K562 (cell line): ENCODE results near the gene MICAL2. TPM values are rescaled to one million over a fixed set of nuclear protein-coding genes. Genes with fewer than 3 reads are reported as not detected.

ENCODE experiments used
- CCNT2 ChIP-seq: IDR thresholded peaks from 2 replicates; pipeline ENCODE4 v1.6.1; 2011; ENCODE audit warnings: borderline replicate concordance, low read depth, mild to moderate bottlenecking, moderate library complexity, mixed read lengths, low read length; ENCODE audit not compliant: insufficient read length; ENCODE audit errors: extremely low read depth
- CHD1 ChIP-seq: fragments of 200-600 bp; sonication (generic); IDR thresholded peaks from one replicate; pipeline ENCODE4 v1.6.1; 2012; ENCODE audit warnings: mild to moderate bottlenecking, moderate library complexity, low read length, inconsistent platforms
- ELK1 ChIP-seq: sonication (generic); formaldehyde crosslinking; IDR thresholded peaks from 2 replicates; pipeline ENCODE4 v1.8.1; 2022; ENCODE audit warnings: missing genetic modification reagents
- KAT8 ChIP-seq: fragments of 450-650 bp; IDR thresholded peaks from 2 replicates; pipeline ENCODE4 v1.6.1; 2016; ENCODE audit warnings: low read depth, mild to moderate bottlenecking
- LARP7 ChIP-seq: fragments of 450-650 bp; IDR thresholded peaks from 2 replicates; pipeline ENCODE4 v1.6.1; 2016
- MBD2 ChIP-seq: sonication (generic); IDR thresholded peaks from 2 replicates; pipeline ENCODE4 v1.6.1; 2016; ENCODE audit warnings: low read depth, borderline replicate concordance
- MCM5 ChIP-seq: fragments of 450-650 bp; IDR thresholded peaks from 2 replicates; pipeline ENCODE4 v1.6.1; 2016; ENCODE audit warnings: low read depth
- PCBP1 ChIP-seq: fragments of 200-400 bp; formaldehyde crosslinking; IDR thresholded peaks from 2 replicates; pipeline ENCODE4 v1.6.1; 2018; ENCODE audit warnings: mild to moderate bottlenecking, low read depth, low read length; ENCODE audit not compliant: poor library complexity, severe bottlenecking
- PKNOX1 ChIP-seq: fragments of 450-650 bp; IDR thresholded peaks from 2 replicates; pipeline ENCODE4 v1.6.1; 2016
- POLR2H ChIP-seq: IDR thresholded peaks from 2 replicates; pipeline ENCODE4 v1.6.1; 2016; ENCODE audit warnings: missing genetic modification characterization, low read depth, mild to moderate bottlenecking, control low read depth, missing compliant biosample characterization, moderate library complexity
- SMARCE1 ChIP-seq: fragments of 450-650 bp; IDR thresholded peaks from 2 replicates; pipeline ENCODE4 v1.7.1; 2016; ENCODE audit warnings: mild to moderate bottlenecking
- SREBF1 ChIP-seq: fragments of 150-350 bp; IDR thresholded peaks from 2 replicates; pipeline ENCODE4 v1.6.1; 2014; ENCODE audit warnings: antibody characterized with exemption, low read depth, low read length, borderline replicate concordance
- TFAP4 ChIP-seq: sonication (generic); formaldehyde crosslinking; IDR thresholded peaks from 2 replicates; pipeline ENCODE4 v1.8.0; 2022; ENCODE audit warnings: missing genetic modification reagents, mild to moderate bottlenecking, moderate library complexity, borderline replicate concordance
- TSC22D4 ChIP-seq: fragments of 450-650 bp; IDR thresholded peaks from 2 replicates; pipeline ENCODE4 v1.6.1; 2016; ENCODE audit warnings: missing genetic modification characterization, missing biosample characterization, control low read depth
- ZNF146 ChIP-seq: IDR thresholded peaks from one replicate; pipeline ENCODE4 v1.6.1; 2018; ENCODE audit warnings: missing compliant biosample characterization; ENCODE audit not compliant: unreplicated experiment
- ZNF584 ChIP-seq: fragments of 200-800 bp; sonication (Bioruptor generic); IDR thresholded peaks from 2 replicates; pipeline ENCODE4 v1.6.1; 2016; ENCODE audit warnings: low read depth, mild to moderate bottlenecking, missing genetic modification characterization, missing compliant biosample characterization
- ZNF639 ChIP-seq, 2 experiments: fragments of 200-800 bp in 1 of 2; sonication (Bioruptor generic) in 1 of 2; sonication (generic) in 1 of 2; formaldehyde crosslinking in 1 of 2; IDR thresholded peaks in 1 of 2; conservative IDR thresholded peaks in 1 of 2; 2 replicates each; pipeline versions ENCODE4 v1.5.0 to v1.6.1; 2016 to 2020; ENCODE audit warnings: missing compliant biosample characterization in 1 of 2, missing genetic modification characterization in 1 of 2, missing genetic modification reagents in 1 of 2
- ZNF696 ChIP-seq: fragments of 250-450 bp; sonication (Bioruptor Pico); conservative IDR thresholded peaks from 2 replicates; pipeline ENCODE4 v1.4.0; 2020; ENCODE audit warnings: mild to moderate bottlenecking, moderate library complexity
- ZNF699 ChIP-seq: fragments of 250-450 bp; sonication (Bioruptor Pico); IDR thresholded peaks from 2 replicates; pipeline ENCODE4 v1.8.0; 2021; ENCODE audit warnings: mild to moderate bottlenecking, moderate library complexity; ENCODE audit not compliant: insufficient replicate concordance
- polyA plus RNA-seq, 8 experiments: library from polyadenylated mRNA; depleted of rRNA in 4 of 8; stranded (reverse) in 5 of 8; unstranded in 3 of 8; fragments of >200 nt; fragmentation: Nextera tagmentation in 2 of 8; fragmentation: Illumina TruSeq in 1 of 8; extraction: Ambion mirVana in 2 of 8; extraction: Trizol in 1 of 8; gene quantifications; 2 replicates each; pipeline versions ENCODE4 v1.2.1 to v1.2.3, GENCODE V29; 2011 to 2014; ENCODE audit warnings: inconsistent platforms in 1 of 8, missing spikeins in 1 of 8
- total RNA-seq, 7 experiments: library from RNA; depleted of rRNA in 6 of 7; stranded (reverse); fragments of >200 nt in 6 of 7; fragmentation: Illumina TruSeq in 2 of 7; extraction: Trizol in 2 of 7; gene quantifications; 2 replicates each; pipeline versions ENCODE4 v1.2.1 to v1.2.3, GENCODE V29; 2011 to 2021; ENCODE audit warnings: low replicate concordance in 1 of 7

MICAL2 gene
- total and polyA plus RNA-seq, 9 of the 15 experiments (the other 6 are each of a cell fraction or from before 2014, with no cell fraction given), result 4.7 to 64.2 (median 33.6) TPM

GRCh38 chr11:12199231-12199948, 89.0 kb downstream of the MICAL2 start (continued):
- TF ChIP-seq ZNF699 (CRISPR knock-in tag), result no peak
- peak; percentile 28; the same call in 1 of the 2 replicates for TF ChIP-seq TFAP4 (CRISPR knock-in tag)
- TF ChIP-seq POLR2H (tag), result no peak
- TF ChIP-seq SREBF1, result no peak
- TF ChIP-seq ZNF584 (CRISPR knock-in tag), result no peak
- TF ChIP-seq TSC22D4 (tag), result no peak
- no peak for TF ChIP-seq MBD2
- TF ChIP-seq ZNF696 (CRISPR knock-in tag), result no peak
- no peak for TF ChIP-seq ZNF146 (CRISPR knock-in tag)
- TF ChIP-seq PKNOX1, result peak; percentile 17; the same call in 1 of the 2 replicates
- TF ChIP-seq LARP7, result no peak
- TF ChIP-seq CCNT2, result no peak
- TF ChIP-seq SMARCE1, result no peak
- TF ChIP-seq CHD1, result no peak
- no peak for TF ChIP-seq ZNF639 (CRISPR knock-in tag; conservative IDR thresholded peaks at IDR 0.05 in 1 of 2, IDR thresholded peaks at IDR 0.05 in 1 of 2)
- TF ChIP-seq MCM5, result no peak
- TF ChIP-seq KAT8, result no peak
- TF ChIP-seq PCBP1, result no peak
- TF ChIP-seq ELK1 (CRISPR knock-in tag), result no peak
